ENCODE data around the gene PLEKHN1.

The PLEKHN1 gene, protein sequence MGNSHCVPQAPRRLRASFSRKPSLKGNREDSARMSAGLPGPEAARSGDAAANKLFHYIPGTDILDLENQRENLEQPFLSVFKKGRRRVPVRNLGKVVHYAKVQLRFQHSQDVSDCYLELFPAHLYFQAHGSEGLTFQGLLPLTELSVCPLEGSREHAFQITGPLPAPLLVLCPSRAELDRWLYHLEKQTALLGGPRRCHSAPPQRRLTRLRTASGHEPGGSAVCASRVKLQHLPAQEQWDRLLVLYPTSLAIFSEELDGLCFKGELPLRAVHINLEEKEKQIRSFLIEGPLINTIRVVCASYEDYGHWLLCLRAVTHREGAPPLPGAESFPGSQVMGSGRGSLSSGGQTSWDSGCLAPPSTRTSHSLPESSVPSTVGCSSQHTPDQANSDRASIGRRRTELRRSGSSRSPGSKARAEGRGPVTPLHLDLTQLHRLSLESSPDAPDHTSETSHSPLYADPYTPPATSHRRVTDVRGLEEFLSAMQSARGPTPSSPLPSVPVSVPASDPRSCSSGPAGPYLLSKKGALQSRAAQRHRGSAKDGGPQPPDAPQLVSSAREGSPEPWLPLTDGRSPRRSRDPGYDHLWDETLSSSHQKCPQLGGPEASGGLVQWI

DNA sequence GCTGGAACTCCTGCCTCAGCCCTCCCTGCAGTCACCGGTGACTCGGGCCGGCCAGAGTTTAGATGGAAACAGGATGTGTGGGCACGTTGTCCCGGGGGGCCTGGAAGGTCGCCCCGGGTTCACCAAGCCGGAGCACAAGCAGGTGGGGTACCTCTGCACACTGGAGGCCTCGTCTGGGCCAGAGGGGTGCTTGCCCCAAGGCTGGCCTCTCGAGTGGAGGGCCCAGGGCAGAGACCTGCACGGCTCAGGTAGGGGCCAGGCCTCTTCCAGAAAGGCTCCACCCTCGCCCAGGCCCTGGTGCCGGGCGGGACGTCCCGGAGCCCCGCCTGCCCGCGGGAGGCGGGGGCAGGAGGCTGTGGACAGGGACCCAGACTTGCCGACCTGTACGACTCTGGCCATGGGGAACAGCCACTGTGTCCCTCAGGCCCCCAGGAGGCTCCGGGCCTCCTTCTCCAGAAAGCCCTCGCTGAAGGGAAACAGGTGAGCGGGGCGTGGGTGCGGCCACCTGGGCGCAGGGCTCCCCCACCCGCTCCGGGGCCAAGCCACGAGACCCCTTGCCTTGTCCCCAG lies at the start of gene PLEKHN1:
TSS of gene PLEKHN1 (plus strand) at position 348 of the 569 bp plus-strand sequence. CDS start at position 398, 50 bp downstream.
- FAIRE-seq (peak; percentile 36), DNase-seq (ENCODE audit: insufficient read length, low spot score) (peak; percentile 80)
- TF ChIP-seq POLR2A (IDR thresholded peaks at IDR 0.05; ENCODE audit: low read depth, low read length) = no peak

DNA sequence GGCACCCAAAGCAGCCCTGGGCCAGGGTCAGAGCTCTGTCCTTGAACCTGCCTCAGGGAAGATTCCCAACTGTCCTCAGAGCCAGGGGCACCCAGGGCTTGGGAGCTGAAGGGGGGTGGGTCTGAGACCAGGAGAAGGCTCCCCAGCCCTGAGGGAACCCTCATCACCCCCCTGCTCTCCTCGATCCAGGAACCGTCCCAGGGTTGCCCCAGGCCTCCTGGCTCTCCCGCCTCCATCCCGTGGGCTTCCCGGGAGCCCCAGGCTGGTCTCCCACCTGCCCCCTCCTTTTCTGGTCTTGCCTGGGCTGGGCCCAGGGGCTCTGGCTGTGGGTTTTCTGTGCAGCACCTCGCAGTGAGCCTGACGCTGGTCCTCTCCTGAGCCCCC lies 49.2 kb upstream of the PLEKHN1 start:
- no peak for TF ChIP-seq POLR2A (IDR thresholded peaks at IDR 0.05; ENCODE audit: low read depth, low read length)
- DNase-seq (ENCODE audit: insufficient read length, low spot score) = no peak
- FAIRE-seq = no peak

DNA sequence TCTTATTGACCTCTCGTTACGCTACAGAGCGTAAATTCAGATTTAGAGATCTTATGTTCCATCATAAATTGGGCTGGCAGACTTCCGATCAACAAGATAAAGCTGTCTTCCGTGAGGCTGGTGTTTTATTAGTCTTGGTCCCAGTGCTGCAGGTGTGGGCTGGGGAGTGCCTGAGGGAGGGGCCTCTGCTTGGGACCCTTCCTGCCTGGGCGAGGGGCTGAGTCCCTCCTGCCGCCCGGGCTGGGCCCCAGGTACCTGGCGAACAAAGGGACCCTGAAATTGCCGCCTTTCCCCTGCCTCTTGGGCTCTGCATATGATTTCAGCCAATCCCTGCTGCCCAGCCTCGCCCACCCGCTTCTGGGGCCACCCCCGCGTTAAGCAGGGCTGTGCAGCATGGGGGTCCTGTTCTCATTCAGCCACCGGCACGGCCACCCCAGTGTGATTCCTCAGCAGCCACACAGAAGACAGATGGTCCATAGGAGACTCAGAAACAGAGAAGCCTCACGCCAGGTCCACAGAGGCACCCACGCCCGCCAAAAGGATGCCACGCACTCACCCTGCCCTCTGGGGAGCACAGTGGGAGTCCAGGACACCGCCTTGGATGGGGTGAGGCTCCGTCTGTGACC lies 48.7 kb upstream of the PLEKHN1 start:
- no peak for FAIRE-seq
- TF ChIP-seq POLR2A (IDR thresholded peaks at IDR 0.05; ENCODE audit: low read depth, low read length) = 0 out of 2 replicates have a peak, but pooled peaks have one; percentile 10
- no peak for DNase-seq (ENCODE audit: insufficient read length, low spot score)

DNA sequence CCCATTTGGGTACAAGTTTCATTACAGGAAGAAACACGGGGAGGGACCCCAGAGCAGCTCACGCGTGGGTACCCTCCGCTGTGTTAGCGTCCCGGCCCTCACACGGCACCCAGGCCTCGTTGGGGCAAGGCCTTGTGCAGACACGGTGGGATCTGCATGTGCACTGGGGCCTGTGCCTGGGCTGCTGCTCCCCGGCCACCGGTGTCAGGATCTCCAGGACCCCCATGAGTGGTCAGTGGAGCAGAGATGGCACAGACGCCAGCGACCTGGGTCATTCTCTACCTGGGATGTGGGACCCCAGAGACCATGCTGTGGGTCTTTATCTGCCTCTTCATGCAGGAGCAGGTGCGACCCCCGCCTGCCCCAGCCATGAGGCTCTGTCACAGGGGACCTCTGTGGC lies 47.9 kb upstream of the PLEKHN1 start:
- no peak for DNase-seq (ENCODE audit: insufficient read length, low spot score)
- no peak for TF ChIP-seq POLR2A (IDR thresholded peaks at IDR 0.05; ENCODE audit: low read depth, low read length)
- no peak for FAIRE-seq

DNA sequence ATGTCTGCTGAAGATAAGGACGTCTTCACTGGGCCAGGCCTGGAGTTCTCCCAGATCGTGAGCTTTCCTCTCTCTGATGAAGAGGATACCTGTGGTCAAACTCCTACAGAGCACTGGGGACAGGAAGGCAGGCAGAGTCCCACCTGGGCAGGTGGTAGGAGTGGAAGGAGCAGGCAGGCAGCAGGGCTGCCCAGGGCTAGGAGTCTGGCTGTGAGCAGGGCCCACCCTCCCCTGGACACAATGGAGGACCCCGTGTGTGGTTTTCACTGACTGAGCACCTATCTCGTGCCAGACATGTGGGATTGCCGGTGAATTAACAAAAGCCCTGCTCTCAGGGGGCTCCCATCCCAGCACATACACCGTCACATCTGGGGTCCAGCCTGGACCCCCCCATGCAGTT lies 47.4 kb upstream of the PLEKHN1 start:
- no peak for DNase-seq (ENCODE audit: insufficient read length, low spot score)
- TF ChIP-seq POLR2A (IDR thresholded peaks at IDR 0.05; ENCODE audit: low read depth, low read length) = no peak
- FAIRE-seq = no peak

DNA sequence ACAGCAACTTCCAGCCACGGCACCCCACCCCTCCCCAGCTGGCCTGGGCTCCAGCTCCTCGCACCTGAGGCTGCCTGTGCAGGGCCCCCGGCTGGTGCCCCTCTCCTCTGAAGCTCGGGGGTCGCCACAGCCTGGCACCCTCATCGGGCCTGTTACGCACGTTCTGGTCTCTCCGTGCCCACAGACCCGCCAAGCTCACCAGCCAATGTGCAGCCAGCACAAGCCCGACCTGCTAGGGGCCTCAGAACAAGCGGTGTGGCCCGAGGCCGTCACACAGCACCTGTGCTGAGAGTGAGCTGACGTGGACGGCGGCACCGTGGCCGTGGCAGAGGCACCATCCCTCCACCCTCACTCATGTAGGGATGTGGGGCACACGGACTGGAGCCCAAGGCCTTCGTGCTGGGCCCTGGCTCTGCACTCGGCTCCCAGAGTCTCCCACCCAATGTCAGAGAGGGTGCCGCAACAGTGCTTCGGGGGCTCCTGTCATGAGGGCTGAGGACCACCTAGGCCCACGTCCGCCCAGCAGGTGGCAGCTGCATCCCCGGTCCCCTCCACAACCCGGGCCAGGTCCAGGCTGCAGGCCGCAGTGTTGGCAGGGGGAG lies 46.9 kb upstream of the PLEKHN1 start:
- no peak for TF ChIP-seq POLR2A (IDR thresholded peaks at IDR 0.05; ENCODE audit: low read depth, low read length)
- FAIRE-seq (no peak), DNase-seq (ENCODE audit: insufficient read length, low spot score) (no peak)

DNA sequence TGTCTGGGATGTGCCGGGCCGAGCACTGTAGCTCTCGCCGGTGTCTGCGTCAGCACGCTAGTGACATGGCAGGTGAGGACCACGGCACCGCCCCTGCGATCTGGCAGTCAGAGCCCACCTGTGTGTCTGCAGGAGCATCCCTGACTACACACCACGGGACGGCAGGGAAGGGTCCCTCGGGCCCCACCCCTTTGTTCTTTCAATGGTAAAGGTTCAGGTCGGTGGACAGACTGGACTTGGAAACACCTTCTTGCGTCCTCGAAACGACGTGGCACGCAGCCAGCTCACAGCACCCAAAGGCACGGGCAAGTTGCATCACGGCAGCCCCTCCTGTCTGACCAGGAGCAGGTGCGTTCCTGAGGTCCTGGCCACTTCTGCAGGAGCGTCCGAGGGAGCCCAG lies 46.3 kb upstream of the PLEKHN1 start:
- no peak for FAIRE-seq

DNA sequence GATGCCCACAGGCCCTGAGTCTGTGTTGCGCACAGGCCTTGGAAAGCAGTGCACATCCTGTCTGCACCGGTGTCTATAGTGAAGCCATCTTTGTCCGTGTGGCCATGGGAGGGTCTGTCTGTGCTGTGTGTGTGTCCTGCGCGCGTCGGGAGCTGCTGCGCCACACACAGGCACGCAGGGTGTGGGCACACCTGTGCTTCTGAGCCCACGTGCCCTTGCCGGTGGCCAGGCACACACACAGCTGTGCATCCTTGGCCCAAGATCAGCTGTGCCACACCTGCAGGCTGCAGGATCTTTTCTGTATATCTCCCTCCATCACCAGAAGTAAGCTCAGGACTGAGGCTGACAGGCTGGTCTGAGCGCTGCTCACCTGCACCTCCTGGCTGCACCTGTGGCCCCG lies 45.8 kb upstream of the PLEKHN1 start:
- no peak for TF ChIP-seq POLR2A (IDR thresholded peaks at IDR 0.05; ENCODE audit: low read depth, low read length)
- DNase-seq (ENCODE audit: insufficient read length, low spot score) = no peak
- FAIRE-seq = no peak

More for the DNA sequence above, 46.3 kb upstream of the PLEKHN1 start:
- no peak for DNase-seq (ENCODE audit: insufficient read length, low spot score)
- TF ChIP-seq POLR2A (IDR thresholded peaks at IDR 0.05; ENCODE audit: low read depth, low read length) = no peak

DNA sequence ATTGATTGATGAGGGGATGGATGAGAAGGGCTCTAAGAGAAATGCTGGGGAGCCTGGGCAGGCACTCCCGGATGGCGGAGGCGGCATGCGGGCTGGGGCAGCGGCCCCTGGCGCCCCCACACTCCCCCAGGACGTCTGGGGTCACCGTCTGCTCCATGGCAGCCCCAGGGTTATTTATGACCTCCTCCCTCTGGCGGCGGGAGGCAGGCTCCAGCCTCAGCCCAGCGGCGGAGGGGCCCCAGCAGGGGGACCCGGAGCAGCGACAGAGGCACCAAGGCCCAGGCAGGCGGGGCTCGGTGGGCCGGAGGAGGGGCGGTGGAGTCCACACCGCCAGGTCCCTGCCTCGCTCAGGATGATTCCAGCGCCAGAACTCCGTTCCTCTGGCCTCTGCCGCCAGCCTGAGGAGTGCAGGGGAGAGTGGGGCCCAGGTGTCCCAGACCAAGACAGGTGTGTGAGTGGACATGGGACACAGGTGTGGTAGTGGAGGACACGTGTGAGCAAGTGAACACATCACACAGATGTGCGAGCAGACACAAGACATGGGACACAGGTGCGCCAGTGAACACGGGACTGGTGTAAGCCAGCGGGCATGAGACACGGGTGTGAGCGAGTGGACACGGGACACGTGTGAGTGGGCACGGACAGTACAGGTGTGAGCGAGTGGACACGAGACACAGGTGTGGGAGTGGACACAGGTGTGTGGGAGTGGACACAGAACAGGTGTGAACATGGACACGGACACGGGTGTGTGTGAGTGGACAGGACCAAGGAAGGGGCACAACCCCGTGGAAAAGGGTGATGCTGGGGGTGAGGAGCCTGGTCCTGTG lies 45.1 kb upstream of the PLEKHN1 start:
- no peak for TF ChIP-seq POLR2A (IDR thresholded peaks at IDR 0.05; ENCODE audit: low read depth, low read length)
- DNase-seq (ENCODE audit: insufficient read length, low spot score) (no peak), FAIRE-seq (no peak)

DNA sequence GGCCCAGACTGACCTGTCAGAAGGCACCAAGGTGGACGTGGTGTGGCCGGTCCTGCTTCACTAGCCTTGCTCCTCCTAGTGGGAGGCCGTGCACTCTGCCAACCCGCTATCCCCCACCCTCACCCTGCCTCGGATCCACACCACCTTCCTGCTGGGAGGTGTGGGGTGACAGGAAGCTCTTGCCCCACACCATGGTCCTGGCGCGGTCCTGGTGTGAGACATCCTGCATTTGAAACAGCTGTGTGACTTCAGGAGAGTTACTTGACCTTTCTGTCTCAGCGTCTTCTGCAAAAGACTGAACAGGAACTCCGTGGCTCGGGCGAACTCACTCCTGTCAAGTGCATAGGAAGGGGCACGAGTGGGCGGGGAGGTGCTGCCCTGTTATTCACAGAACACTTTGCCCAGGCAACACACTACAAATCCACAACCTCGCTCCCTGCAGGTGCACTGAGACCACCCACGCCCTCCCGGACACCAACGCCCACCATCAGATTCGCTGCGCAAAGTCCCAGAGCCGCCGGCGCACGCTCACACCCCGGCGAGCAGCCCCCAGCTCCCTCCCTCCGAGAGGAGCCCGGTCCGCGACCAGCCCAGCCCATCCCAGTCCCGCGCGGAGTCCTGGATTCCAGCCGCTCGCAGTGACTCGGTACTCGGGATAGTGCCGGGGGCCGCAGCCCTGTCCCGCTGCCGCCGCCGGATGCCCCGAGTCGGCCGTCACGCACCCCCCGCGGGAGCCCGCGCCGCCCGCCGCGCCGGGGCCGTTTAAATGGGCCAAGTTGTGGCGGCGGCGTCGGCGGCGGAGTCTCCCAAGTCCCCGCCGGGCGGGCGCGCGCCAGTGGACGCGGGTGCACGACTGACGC lies 42.9 kb upstream of the PLEKHN1 start, which contains the start of gene SAMD11:
TSS of gene SAMD11 (plus strand) at position 793 of the 860 bp plus-strand sequence. CDS start 509 bp downstream, outside the sequence.
- FAIRE-seq (no peak), DNase-seq (ENCODE audit: insufficient read length, low spot score) (no peak)
- peak; percentile 25; the same call in 1 of the 2 replicates for TF ChIP-seq POLR2A (IDR thresholded peaks at IDR 0.05; ENCODE audit: low read depth, low read length)

DNA sequence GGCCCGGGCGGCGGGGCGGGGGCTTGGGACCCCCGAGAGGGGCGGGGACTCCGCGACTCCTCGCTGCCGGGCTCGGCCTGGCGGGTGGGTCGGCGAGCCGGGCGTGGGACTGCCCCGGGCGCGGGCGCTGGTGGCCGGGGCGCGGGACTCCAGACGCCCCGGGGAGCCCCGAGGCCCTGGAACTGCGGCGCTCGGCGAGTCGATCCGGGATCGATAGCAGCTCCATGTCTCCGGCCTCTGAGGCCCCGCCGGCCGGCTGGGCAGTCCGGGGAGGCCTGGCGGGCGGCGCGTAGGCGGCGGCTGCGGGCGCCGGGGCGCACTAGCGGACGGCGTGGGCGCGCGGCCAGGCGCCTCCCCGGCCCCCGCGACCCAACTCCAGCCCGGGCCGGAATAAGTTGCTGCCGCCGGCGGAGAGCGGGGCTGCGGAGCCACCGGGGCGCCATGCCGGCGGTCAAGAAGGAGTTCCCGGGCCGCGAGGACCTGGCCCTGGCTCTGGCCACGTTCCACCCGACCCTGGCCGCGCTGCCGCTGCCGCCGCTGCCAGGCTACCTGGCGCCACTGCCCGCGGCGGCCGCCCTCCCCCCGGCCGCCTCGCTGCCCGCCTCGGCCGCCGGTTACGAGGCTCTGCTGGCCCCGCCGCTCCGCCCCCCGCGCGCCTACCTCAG lies 42.2 kb upstream of the PLEKHN1 start:
- FAIRE-seq = no peak
- TF ChIP-seq POLR2A (IDR thresholded peaks at IDR 0.05; ENCODE audit: low read depth, low read length) = no peak
- no peak for DNase-seq (ENCODE audit: insufficient read length, low spot score)

Measured in H54 (cell line).